Kidney (tissue), 14 donors: ENCODE measurements around the gene MCMBP. TPM values are rescaled to one million over a fixed set of nuclear protein-coding genes. Genes with fewer than 3 reads are reported as not detected.

Experiments used
- DNase-seq, 5 donors: peaks; one replicate each; pipeline ENCODE4 v3.0.0-alpha.2; 2013 to 2020
- FAIRE-seq: peaks from 2 replicates; lab custom pipeline; 2012; peaks lifted over from hg19 to GRCh38; lab: Jason Lieb, UNC
- H3K27ac ChIP-seq, 2 donors: one replicate each; pipeline ENCODE4 v1.7.0; 2013; ENCODE audit warnings: low read depth in 2 of 2, low read length in 2 of 2, inconsistent platforms in 1 of 2
- H3K27me3 ChIP-seq: one replicate; pipeline ENCODE4 v1.7.1; 2013; ENCODE audit warnings: low read length, inconsistent platforms; ENCODE audit not compliant: control insufficient read depth, insufficient read depth
- H3K36me3 ChIP-seq, 3 donors: one replicate each; pipeline versions ENCODE4 v1.7.0 to v1.7.1; 2013; ENCODE audit warnings: low read length in 3 of 3, control low read depth in 1 of 3, inconsistent platforms in 1 of 3; ENCODE audit not compliant: insufficient read depth in 3 of 3, control insufficient read depth in 2 of 3
- H3K4me1 ChIP-seq, 3 donors: one replicate each; pipeline versions ENCODE4 v1.7.0 to v1.7.1; 2013; ENCODE audit warnings: low read length in 3 of 3, inconsistent platforms in 1 of 3, low read depth in 1 of 3; ENCODE audit not compliant: control insufficient read depth in 2 of 3, insufficient read depth in 2 of 3
- H3K4me3 ChIP-seq, 3 donors: one replicate each; pipeline versions ENCODE4 v1.7.0 to v1.8.1; 2013; ENCODE audit warnings: low read length in 3 of 3, control low read depth in 1 of 3, inconsistent platforms in 1 of 3
- H3K9ac ChIP-seq, 3 donors: one replicate each; pipeline versions ENCODE4 v1.7.0 to v1.7.1; 2013; ENCODE audit warnings: low read length in 3 of 3, control low read depth in 1 of 3, inconsistent platforms in 1 of 3
- H3K9me3 ChIP-seq, 3 donors: one replicate each; pipeline versions ENCODE4 v1.7.0 to v1.7.1; 2013; ENCODE audit warnings: low read length in 3 of 3, control low read depth in 1 of 3, inconsistent platforms in 1 of 3; ENCODE audit not compliant: control insufficient read depth in 2 of 3, insufficient read depth in 1 of 3
- intact Hi-C: fragments of 100-400 bp; cut with DNase I; formaldehyde crosslinking; loops from one replicate; pipeline ENCODE4 v1.11.1; 2022
- polyA plus RNA-seq: library from polyadenylated mRNA; stranded (reverse); fragments of 350-450 nt; fragmentation: Illumina TruSeq; extraction: RNeasy Lipid Tissue Mini Kit (QIAGEN cat#74804); gene quantifications from one replicate; pipeline ENCODE4 v1.2.3, GENCODE V29; 2014; ENCODE audit warnings: low read depth, low replicate concordance; ENCODE audit not compliant: insufficient read depth
- total RNA-seq: library from RNA; stranded (reverse); fragmentation: NEBNext Ultra II Directional; extraction: Animal tissue kit (Norgen Biotek cat#: 25700); gene quantifications from one replicate; pipeline ENCODE4 v1.2.1, GENCODE V29; 2021
- TF ChIP-seq, protein P1 (sequence below): IDR thresholded peaks from 3 replicates; pipeline ENCODE4 v1.5.1; 2012; ENCODE audit warnings: mild to moderate bottlenecking, moderate library complexity, borderline replicate concordance; ENCODE audit not compliant: insufficient read depth; ENCODE audit errors: extremely low read depth
- donor health status: control.
- donor health status: control.
- donor health status: control.
- donor health status: control.
- donor health status: control.
- donor health status: DM: yes; HTN: yes; CAD: no.
- donor health status: Normal renal cell carcinoma (clear cell type).

The MCMBP gene
- total and polyA plus RNA-seq, 2 donors from 2014 or later = 21.3 to 45.3 TPM

DNA sequence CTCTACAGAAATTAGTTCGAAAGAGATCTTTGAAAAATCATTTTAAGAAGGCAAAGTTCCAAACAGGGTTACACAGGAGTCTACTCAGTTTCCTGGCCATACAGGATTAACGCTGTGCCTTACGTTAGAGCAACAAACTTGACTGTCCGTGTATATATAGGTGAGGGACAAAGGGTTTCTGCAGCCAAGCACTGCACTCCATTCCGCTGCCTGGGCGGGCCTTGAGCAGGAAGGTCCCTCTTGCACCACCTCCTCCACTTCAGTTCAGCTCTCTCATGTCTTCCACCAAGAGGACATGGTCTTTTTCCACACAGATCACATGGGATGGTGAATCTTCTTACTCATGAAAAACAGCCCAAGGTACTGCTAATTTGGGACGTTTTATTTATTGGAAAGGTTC is 43.2 kb downstream of the MCMBP start:
- intact Hi-C loops = no loop called here
- Histone ChIP-seq H3K27me3 (no peaks in the 10 kb centered on the region), H3K4me3 (no peak overlapping the region), H3K9ac (no peak overlapping the region), H3K9me3 (no peaks in the 10 kb centered on the region), H3K36me3 (peaks cover 6 to 24% (median 18%) of the 10 kb centered on the region in 3 donors), H3K27ac (no peak overlapping the region), H3K4me1 (peaks cover 2 to 14% (median 3%) of the 10 kb centered on the region in 3 donors)
- FAIRE-seq = no peak
- TF ChIP-seq, protein P1, sequence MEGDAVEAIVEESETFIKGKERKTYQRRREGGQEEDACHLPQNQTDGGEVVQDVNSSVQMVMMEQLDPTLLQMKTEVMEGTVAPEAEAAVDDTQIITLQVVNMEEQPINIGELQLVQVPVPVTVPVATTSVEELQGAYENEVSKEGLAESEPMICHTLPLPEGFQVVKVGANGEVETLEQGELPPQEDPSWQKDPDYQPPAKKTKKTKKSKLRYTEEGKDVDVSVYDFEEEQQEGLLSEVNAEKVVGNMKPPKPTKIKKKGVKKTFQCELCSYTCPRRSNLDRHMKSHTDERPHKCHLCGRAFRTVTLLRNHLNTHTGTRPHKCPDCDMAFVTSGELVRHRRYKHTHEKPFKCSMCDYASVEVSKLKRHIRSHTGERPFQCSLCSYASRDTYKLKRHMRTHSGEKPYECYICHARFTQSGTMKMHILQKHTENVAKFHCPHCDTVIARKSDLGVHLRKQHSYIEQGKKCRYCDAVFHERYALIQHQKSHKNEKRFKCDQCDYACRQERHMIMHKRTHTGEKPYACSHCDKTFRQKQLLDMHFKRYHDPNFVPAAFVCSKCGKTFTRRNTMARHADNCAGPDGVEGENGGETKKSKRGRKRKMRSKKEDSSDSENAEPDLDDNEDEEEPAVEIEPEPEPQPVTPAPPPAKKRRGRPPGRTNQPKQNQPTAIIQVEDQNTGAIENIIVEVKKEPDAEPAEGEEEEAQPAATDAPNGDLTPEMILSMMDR = no peak
- DNase-seq = no peak

DNA sequence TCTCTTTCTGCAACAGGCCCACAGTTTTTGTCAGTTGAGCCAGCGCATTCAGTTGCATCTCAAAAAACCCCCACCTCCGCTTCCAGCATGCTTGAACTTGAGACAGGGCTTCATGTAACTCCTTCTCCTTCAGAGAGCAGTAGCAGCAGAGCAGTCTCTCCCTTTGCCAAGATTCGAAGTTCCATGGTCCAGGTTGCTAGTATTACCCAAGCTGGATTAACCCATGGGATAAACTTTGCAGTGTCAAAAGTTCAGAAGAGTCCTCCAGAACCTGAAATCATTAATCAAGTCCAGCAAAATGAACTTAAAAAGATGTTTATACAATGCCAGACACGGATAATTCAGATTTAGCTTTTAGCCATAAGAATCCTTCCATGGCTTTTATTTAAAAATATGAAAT is 45.2 kb downstream of the MCMBP start:
- TF ChIP-seq, protein P1 = no peak
- intact Hi-C loops = no loop called here
- Histone ChIP-seq H3K9ac (no peak overlapping the region), H3K9me3 (no peaks in the 10 kb centered on the region), H3K4me1 (peaks cover 0 to 5% (median 3%) of the 10 kb centered on the region in 3 donors), H3K27ac (peak overlapping the region in 1 of 2 donors; percentile 9), H3K36me3 (peaks cover 3 to 36% (median 23%) of the 10 kb centered on the region in 3 donors), H3K4me3 (no peak overlapping the region), H3K27me3 (no peaks in the 10 kb centered on the region)
- no peak for FAIRE-seq
- no peak for DNase-seq

DNA sequence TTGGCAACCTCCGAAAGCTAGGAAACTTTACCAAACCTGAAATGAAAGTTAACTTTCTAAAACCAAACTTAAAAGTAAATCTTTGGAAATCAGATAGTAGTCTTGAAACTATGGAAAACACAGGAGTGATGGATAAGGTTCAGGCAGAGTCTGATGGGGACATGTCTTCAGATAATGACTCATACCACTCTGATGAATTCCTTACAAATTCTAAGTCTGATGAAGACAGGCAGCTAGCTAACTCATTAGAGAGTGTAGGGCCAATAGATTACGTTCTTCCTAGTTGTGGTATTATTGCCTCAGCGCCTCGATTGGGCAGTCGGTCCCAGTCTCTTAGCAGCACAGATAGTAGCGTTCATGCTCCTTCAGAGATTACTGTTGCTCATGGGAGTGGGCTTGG is 45.9 kb downstream of the MCMBP start:
- intact Hi-C loops = no loop called here
- Histone ChIP-seq H3K27me3 (no peaks in the 10 kb centered on the region), H3K36me3 (peaks cover 2 to 34% (median 23%) of the 10 kb centered on the region in 3 donors), H3K4me3 (no peak overlapping the region), H3K9me3 (no peaks in the 10 kb centered on the region), H3K27ac (no peak overlapping the region), H3K9ac (no peak overlapping the region), H3K4me1 (peaks cover 0 to 3% (median 0%) of the 10 kb centered on the region in 3 donors)
- FAIRE-seq (no peak), DNase-seq (no peak)
- TF ChIP-seq, protein P1 = no peak

GRCh38 chr10:119824299-119824698 is 48.3 kb downstream of the MCMBP start:
- intact Hi-C loops = no loop called here
- DNase-seq (no peak), FAIRE-seq (no peak)
- Histone ChIP-seq H3K4me1 (peaks cover 0 to 3% (median 0%) of the 10 kb centered on the region in 3 donors), H3K36me3 (peaks cover 2 to 23% (median 12%) of the 10 kb centered on the region in 3 donors), H3K4me3 (no peak overlapping the region), H3K27ac (no peak overlapping the region), H3K9me3 (no peaks in the 10 kb centered on the region), H3K27me3 (no peaks in the 10 kb centered on the region), H3K9ac (no peak overlapping the region)
- TF ChIP-seq, protein P1 = no peak
